Endothelial cell (in vitro differentiated cells): ENCODE results near the gene MB. TPM values are rescaled to one million over a fixed set of nuclear protein-coding genes. Genes with fewer than 3 reads are reported as not detected.

Experiments used
- DNase-seq: peaks from one replicate; pipeline ENCODE4 v3.0.0; 2021; ENCODE audit warnings: low spot score
- H3K27ac Mint-ChIP-seq: one replicate; pipeline ENCODE4 v1.8.0; 2021; ENCODE audit warnings: mixed read lengths, inconsistent platforms; ENCODE audit not compliant: unreplicated experiment
- H3K27me3 Mint-ChIP-seq: one replicate; pipeline ENCODE4 v1.8.0; 2021; ENCODE audit warnings: mild to moderate bottlenecking, moderate library complexity, mixed read lengths, inconsistent platforms; ENCODE audit not compliant: unreplicated experiment
- H3K36me3 Mint-ChIP-seq: one replicate; pipeline ENCODE4 v1.8.0; 2021; ENCODE audit warnings: mild to moderate bottlenecking, low read depth, mixed read lengths, inconsistent platforms; ENCODE audit not compliant: unreplicated experiment
- H3K4me1 Mint-ChIP-seq: one replicate; pipeline ENCODE4 v1.8.0; 2021; ENCODE audit warnings: mild to moderate bottlenecking, mixed read lengths, inconsistent platforms; ENCODE audit not compliant: unreplicated experiment
- H3K4me3 Mint-ChIP-seq: one replicate; pipeline ENCODE4 v1.8.0; 2021; ENCODE audit warnings: mild to moderate bottlenecking, mixed read lengths, inconsistent platforms; ENCODE audit not compliant: unreplicated experiment
- H3K9me3 Mint-ChIP-seq: one replicate; pipeline ENCODE4 v1.8.0; 2021; ENCODE audit warnings: mixed read lengths, inconsistent platforms; ENCODE audit not compliant: unreplicated experiment
- CTCF ChIP-seq: fragments of 200-600 bp; sonication (generic); IDR thresholded peaks from one replicate; pipeline ENCODE4 v1.5.0; 2021; ENCODE audit warnings: antibody characterized with exemption; ENCODE audit not compliant: unreplicated experiment
- total RNA-seq: library from RNA; stranded (reverse); fragmentation: NEBNext Ultra II Directional; extraction: Animal tissue kit (Norgen Biotek cat#: 25700); gene quantifications from one replicate; pipeline ENCODE4 v1.2.1, GENCODE V29; 2021; ENCODE audit not compliant: unreplicated experiment

Gene MB
- total RNA-seq, 1 donor from 2014 or later = not detected

GRCh38 chr22:35634015-35634414 lies 16.9 kb upstream of the MB start:
- Mint-ChIP-seq H3K4me1 (peaks cover 17% of the 10 kb centered on the region), H3K27me3 (peaks cover 13% of the 10 kb centered on the region), H3K4me3 (no peak overlapping the region), H3K27ac (no peak overlapping the region), H3K36me3 (peaks cover 3% of the 10 kb centered on the region), H3K9me3 (no peaks in the 10 kb centered on the region)
- TF ChIP-seq CTCF = no peak
- no peak for DNase-seq

- peaks cover 3% of the 10 kb centered on the region for H3K36me3 Mint-ChIP-seq
- H3K27ac Mint-ChIP-seq = peak overlapping the region; percentile 73
- no peak for DNase-seq
- no peak for TF ChIP-seq CTCF
- H3K4me3 Mint-ChIP-seq = peak overlapping the region; percentile 29
- H3K9me3 Mint-ChIP-seq = no peaks in the 10 kb centered on the region
- H3K4me1 Mint-ChIP-seq = peaks cover 17% of the 10 kb centered on the region
- H3K27me3 Mint-ChIP-seq = peaks cover 13% of the 10 kb centered on the region
Observed at GRCh38 chr22:35633520-35633919, 16.4 kb upstream of the MB start.

- no peaks in the 10 kb centered on the region for H3K9me3 Mint-ChIP-seq
- H3K27ac Mint-ChIP-seq = no peak overlapping the region
- DNase-seq = no peak
- H3K4me3 Mint-ChIP-seq = no peak overlapping the region
- peaks cover 11% of the 10 kb centered on the region for H3K27me3 Mint-ChIP-seq
- TF ChIP-seq CTCF = no peak
- peaks cover 17% of the 10 kb centered on the region for H3K4me1 Mint-ChIP-seq
- H3K36me3 Mint-ChIP-seq = peaks cover under 1% of the 10 kb centered on the region
Observed at GRCh38 chr22:35632935-35633334, 15.8 kb upstream of the MB start.

GRCh38 chr22:35631597-35631996 lies 14.5 kb upstream of the MB start:
- DNase-seq = peak; percentile 43
- Mint-ChIP-seq H3K27me3 (peaks cover 11% of the 10 kb centered on the region), H3K4me3 (no peak overlapping the region), H3K4me1 (peaks cover 17% of the 10 kb centered on the region), H3K27ac (no peak overlapping the region), H3K9me3 (no peaks in the 10 kb centered on the region), H3K36me3 (no peaks in the 10 kb centered on the region)
- TF ChIP-seq CTCF = peak; percentile 67

- H3K4me1 Mint-ChIP-seq = peaks cover 17% of the 10 kb centered on the region
- TF ChIP-seq CTCF = no peak
- H3K27me3 Mint-ChIP-seq = peaks cover 11% of the 10 kb centered on the region
- H3K27ac Mint-ChIP-seq = no peak overlapping the region
- no peaks in the 10 kb centered on the region for H3K9me3 Mint-ChIP-seq
- H3K4me3 Mint-ChIP-seq = no peak overlapping the region
- H3K36me3 Mint-ChIP-seq = no peaks in the 10 kb centered on the region
- DNase-seq = no peak
Observed at GRCh38 chr22:35630891-35631290, 13.8 kb upstream of the MB start.
